NCI-H1436 treated with DMSO at 0.1 percent for 48 hours (cell line): ENCODE data around the gene DNAJA2.
"Not testable (repeated sequence)": the region's sequence is repeated elsewhere in the genome, so short reads cannot be mapped to it uniquely, and the experiment has no call there.

Experiments
- DNase-seq: peaks from one replicate; lab custom pipeline; 2025; lab: John Stamatoyannopoulos, UW

The DNAJA2 gene

GRCh38 chr16:46973207-46973995 lies at the start of gene DNAJA2:
DNAJA2 (minus strand) TSS chr16:46973674; CDS start chr16:46973572, 102 bp downstream.
- peak; percentile 54 for DNase-seq

GRCh38 chr16:47019568-47019967 lies 46.1 kb upstream of the DNAJA2 start:
- DNase-seq = no peak

- no peak for DNase-seq
These were observed 44.9 kb upstream of the DNAJA2 start for GRCh38 chr16:47018223-47018891.

- no peak for DNase-seq
These were observed 44.2 kb upstream of the DNAJA2 start for GRCh38 chr16:47017636-47018035.

- DNase-seq = no peak
These were observed 43.2 kb upstream of the DNAJA2 start for GRCh38 chr16:47016700-47017133.

- DNase-seq = no peak
These were observed 40.4 kb upstream of the DNAJA2 start for GRCh38 chr16:47013910-47014309.

- DNase-seq = no peak
These were observed 39.7 kb upstream of the DNAJA2 start for GRCh38 chr16:47013172-47013571.

- not testable (repeated sequence) for DNase-seq
These were observed 37.3 kb upstream of the DNAJA2 start for GRCh38 chr16:47010812-47011211.

- no peak for DNase-seq
These were observed 35.1 kb upstream of the DNAJA2 start for GRCh38 chr16:47008612-47009011.

- no peak for DNase-seq
These were observed 34.7 kb upstream of the DNAJA2 start for GRCh38 chr16:47008174-47008573.

- no peak for DNase-seq
These were observed 31.2 kb upstream of the DNAJA2 start for GRCh38 chr16:47004652-47005051.

GRCh38 chr16:47000066-47000465 lies 26.6 kb upstream of the DNAJA2 start:
- not testable (repeated sequence) for DNase-seq

GRCh38 chr16:46997844-46998243 lies 24.4 kb upstream of the DNAJA2 start:
- DNase-seq = no peak

GRCh38 chr16:46996952-46997458 lies 23.5 kb upstream of the DNAJA2 start:
- DNase-seq = no peak

- no peak for DNase-seq
These were observed 22.9 kb upstream of the DNAJA2 start for GRCh38 chr16:46996391-46996790.

- no peak for DNase-seq
These were observed 18.5 kb upstream of the DNAJA2 start for GRCh38 chr16:46991729-46992704.

- no peak for DNase-seq
These were observed 13.4 kb upstream of the DNAJA2 start for GRCh38 chr16:46986896-46987295.

GRCh38 chr16:46986438-46986837 lies 13.0 kb upstream of the DNAJA2 start:
- no peak for DNase-seq

GRCh38 chr16:46982335-46982734 lies 8.9 kb upstream of the DNAJA2 start:
- no peak for DNase-seq

- DNase-seq = no peak
These were observed 7.5 kb upstream of the DNAJA2 start for GRCh38 chr16:46980926-46981325.

- DNase-seq = no peak
These were observed 3.1 kb upstream of the DNAJA2 start for GRCh38 chr16:46976550-46976949.

- DNase-seq = no peak
These were observed 2.5 kb upstream of the DNAJA2 start for GRCh38 chr16:46975908-46976470.
